Heart left ventricle (tissue), 16 donors: Measurements from ENCODE around the gene S100P. TPM values are rescaled to one million over a fixed set of nuclear protein-coding genes. Genes with fewer than 3 reads are reported as not detected.
A peak's percentile ranks its signal among the peaks of the same experiment; 100 is the strongest.
"Not testable (repeated sequence)": the region's sequence is repeated elsewhere in the genome, so short reads cannot be mapped to it uniquely, and the experiment has no call there.

Source experiments
- ATAC-seq, 4 donors: fragments of 200-7000 bp; cut with Tn5 transposase; one replicate each; pipeline ENCODE4 v1.9.1; 2020 to 2022; ENCODE audit warnings: moderate library complexity in 4 of 4, mild to moderate bottlenecking in 3 of 4, moderate number of reproducible peaks in 1 of 4
- DNase-seq, 5 donors: peaks; one replicate each; pipeline ENCODE4 v3.0.0-alpha.2; 2020
- H3K27ac ChIP-seq, 12 donors: fragments of 200-600 bp; sonication (generic) in 4 of 12; one replicate each; pipeline versions ENCODE4 v1.5.0 to v1.8.0; 2016 to 2022; ENCODE audit warnings: mild to moderate bottlenecking in 2 of 12
- H3K27me3 ChIP-seq, 9 donors: fragments of 200-600 bp; sonication (generic) in 2 of 9; one replicate each; pipeline versions ENCODE4 v1.5.1 to v1.8.0; 2016 to 2022; ENCODE audit warnings: mild to moderate bottlenecking in 3 of 9
- H3K36me3 ChIP-seq, 9 donors: fragments of 200-600 bp; sonication (generic) in 2 of 9; one replicate each; pipeline versions ENCODE4 v1.5.0 to v1.8.0; 2018 to 2022; ENCODE audit warnings: mild to moderate bottlenecking in 2 of 9
- H3K4me1 ChIP-seq, 12 donors: fragments of 200-600 bp; sonication (generic) in 4 of 12; one replicate each; pipeline versions ENCODE4 v1.5.0 to v1.8.0; 2016 to 2022; ENCODE audit warnings: mild to moderate bottlenecking in 3 of 12
- H3K4me3 ChIP-seq, 12 donors: fragments of 200-600 bp; sonication (generic) in 4 of 12; one replicate each; pipeline versions ENCODE4 v1.5.0 to v1.8.0; 2017 to 2022; ENCODE audit warnings: mild to moderate bottlenecking in 9 of 12, moderate library complexity in 4 of 12
- H3K9me3 ChIP-seq, 12 donors: fragments of 200-600 bp; sonication (generic) in 4 of 12; one replicate each; pipeline versions ENCODE4 v1.5.0 to v1.8.0; 2016 to 2022; ENCODE audit warnings: mild to moderate bottlenecking in 1 of 12
- POLR2A ChIP-seq, 2 donors: fragments of 450-650 bp; IDR thresholded peaks; one replicate each; pipeline ENCODE4 v1.6.1; 2017; ENCODE audit warnings: antibody characterized with exemption in 2 of 2, mild to moderate bottlenecking in 2 of 2, moderate library complexity in 2 of 2
- WGBS, 4 donors: extraction: QIAGEN DNeasy Blood & Tissue Kit in 2 of 4; methylation state at CpG; one replicate each; pipeline versions ENCODE4 v1.1.5 to v1.1.7; 2013 to 2018; 5-methylcytosine and 5-hydroxymethylcytosine counted together
- intact Hi-C, 10 donors: fragments of 100-400 bp; cut with DNase I; formaldehyde crosslinking; loops; one replicate each; pipeline versions ENCODE4 v1.11.1 to v1.14.2; 2022
- polyA plus RNA-seq, 2 donors: library from polyadenylated mRNA; stranded (reverse); fragments of 200-250 nt; gene quantifications; one replicate each; pipeline ENCODE4 v1.2.3, GENCODE V29; 2013
- total RNA-seq, 9 donors: library from RNA; depleted of rRNA in 2 of 9; stranded (reverse); fragments of >200 nt in 2 of 9; fragmentation: NEBNext Ultra II Directional in 3 of 9; extraction: Animal tissue kit (Norgen Biotek cat#: 25700) in 3 of 9; gene quantifications; one replicate each; pipeline versions ENCODE4 v1.1.0 to v1.2.4, GENCODE V29; 2016 to 2023
- TF ChIP-seq, protein P1 (sequence below), 12 donors: fragments of 200-600 bp; sonication (generic) in 4 of 12; IDR thresholded peaks; one replicate each; pipeline versions ENCODE4 v1.5.0 to v1.8.0; 2018 to 2022; ENCODE audit warnings: antibody characterized with exemption in 12 of 12, mild to moderate bottlenecking in 5 of 12
- donor health status: ischemic (EF 13 %, LVEDD 7.1; RV severe dilation, severe dysfunction).
- donor health status: healthy with polysubstance abuse.
- donor health status: DM: no; HTN: yes; CAD: no.
- donor health status: DM: no; HTN: no; CAD: no.
- donor health status: ischemic (EF 25% LVEDD 6.9; RV normal size, moderate dysfunction).
- donor health status: ischemic (EF 25% LVEDD 5.7; RV mildly dilated, moderate dysfunction).
- donor health status: healthy.
- donor health status: DM: yes; HTN: yes; CAD: no.
- donor health status: ischemic (EF 35%, LVEDD 5.7; RV mildly dilated, moderate dysfunction).
- donor health status: nonischemic (EF 11% LVEDD 7.7; RV severe dilation, severe dysfunction).
- donor health status: DM: yes; HTN: yes; CAD: no.
- donor health status: PGD.
- donor health status: ischemic (EF 29% LVEDD 5.4; RV normal size, mild dysfunction).
- donor health status: nonischemic (EF 23%, LVEDD 6.1; RV moderate dilation, normal function).

S100P gene
- total and polyA plus RNA-seq, 11 donors: 0.19 to 4.1 (median 0.85) TPM; not detected in 2

DNA sequence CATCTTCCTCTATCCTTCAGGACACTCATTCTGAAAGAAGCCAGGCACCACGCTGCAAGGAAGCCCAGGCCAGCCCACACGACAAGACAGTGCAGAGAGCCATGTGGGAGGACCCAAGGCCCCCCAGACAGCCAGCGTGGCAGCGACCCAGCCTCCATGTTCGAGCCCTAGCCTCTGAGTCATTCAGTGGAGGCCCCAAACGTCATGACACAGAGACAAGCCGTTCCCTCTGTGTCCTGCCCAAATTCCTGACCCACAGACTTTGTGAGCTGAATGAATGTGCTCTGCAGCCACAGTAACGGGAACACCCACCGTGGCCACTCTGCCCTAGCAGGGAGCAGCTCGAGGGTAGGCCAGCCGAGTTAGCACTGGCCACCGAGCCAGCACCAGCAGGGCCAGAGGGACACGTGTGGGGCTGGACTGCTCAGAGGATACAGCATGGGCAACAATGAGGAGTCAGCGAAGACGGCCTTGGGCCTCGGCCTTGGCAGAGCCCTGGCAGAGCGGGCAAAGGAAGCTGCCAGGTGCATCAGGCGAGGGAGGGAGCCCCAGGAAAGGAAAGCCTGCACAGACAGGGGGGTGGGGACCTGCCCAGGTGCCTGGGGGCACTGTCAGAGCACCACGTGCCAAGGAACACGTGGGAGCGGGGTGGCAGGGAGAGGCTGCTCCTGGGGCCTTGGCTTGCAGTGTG is 30.9 kb downstream of the S100P start:
- Histone ChIP-seq H3K36me3 (no peaks in the 10 kb centered on the region), H3K27ac (no peak overlapping the region), H3K27me3 (no peaks in the 10 kb centered on the region), H3K4me1 (peaks cover 0 to 9% (median 6%) of the 10 kb centered on the region in 12 donors), H3K4me3 (no peak overlapping the region), H3K9me3 (no peaks in the 10 kb centered on the region)
- DNase-seq (no peak), ATAC-seq (no peak)
- 85 to 88% (median 87%) methylated on average over 17 to 21 of the region's 21 CpGs for WGBS, 4 donors
- intact Hi-C loops: loop anchor here in 8 of 10 donors (5.0 to 10.0 kb wide), 7 partner anchors 43 to 348 kb away; no protein-coding TSS in a partner anchor
- TF ChIP-seq, protein P1, sequence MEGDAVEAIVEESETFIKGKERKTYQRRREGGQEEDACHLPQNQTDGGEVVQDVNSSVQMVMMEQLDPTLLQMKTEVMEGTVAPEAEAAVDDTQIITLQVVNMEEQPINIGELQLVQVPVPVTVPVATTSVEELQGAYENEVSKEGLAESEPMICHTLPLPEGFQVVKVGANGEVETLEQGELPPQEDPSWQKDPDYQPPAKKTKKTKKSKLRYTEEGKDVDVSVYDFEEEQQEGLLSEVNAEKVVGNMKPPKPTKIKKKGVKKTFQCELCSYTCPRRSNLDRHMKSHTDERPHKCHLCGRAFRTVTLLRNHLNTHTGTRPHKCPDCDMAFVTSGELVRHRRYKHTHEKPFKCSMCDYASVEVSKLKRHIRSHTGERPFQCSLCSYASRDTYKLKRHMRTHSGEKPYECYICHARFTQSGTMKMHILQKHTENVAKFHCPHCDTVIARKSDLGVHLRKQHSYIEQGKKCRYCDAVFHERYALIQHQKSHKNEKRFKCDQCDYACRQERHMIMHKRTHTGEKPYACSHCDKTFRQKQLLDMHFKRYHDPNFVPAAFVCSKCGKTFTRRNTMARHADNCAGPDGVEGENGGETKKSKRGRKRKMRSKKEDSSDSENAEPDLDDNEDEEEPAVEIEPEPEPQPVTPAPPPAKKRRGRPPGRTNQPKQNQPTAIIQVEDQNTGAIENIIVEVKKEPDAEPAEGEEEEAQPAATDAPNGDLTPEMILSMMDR (IDR thresholded peaks at IDR 0.05): no peak
- no peak for TF ChIP-seq POLR2A (IDR thresholded peaks at IDR 0.05)

DNA sequence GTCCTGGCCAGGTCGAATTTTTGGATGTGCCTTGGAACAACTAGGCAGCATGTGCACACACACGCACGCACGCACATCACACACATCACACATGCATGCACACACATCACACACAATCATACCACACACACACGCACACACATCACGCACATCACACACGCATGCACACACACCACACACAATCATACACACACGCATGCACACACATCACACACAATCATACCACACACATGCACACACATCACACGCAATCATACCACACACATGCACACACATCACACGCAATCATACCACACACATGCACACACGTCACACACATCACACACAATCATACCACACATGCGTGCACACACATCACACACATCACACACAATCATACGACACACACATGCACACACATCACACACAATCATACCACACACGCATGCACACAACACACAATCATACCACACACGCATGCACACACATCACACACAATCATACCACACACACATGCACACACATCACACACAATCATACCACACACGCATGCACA is 31.8 kb downstream of the S100P start:
- not testable (repeated sequence) for H3K4me1 ChIP-seq, H3K27ac ChIP-seq, H3K4me3 ChIP-seq, H3K36me3 ChIP-seq, ATAC-seq, H3K27me3 ChIP-seq, DNase-seq, H3K9me3 ChIP-seq
- WGBS, 4 donors: 91 to 97% (median 95%) methylated on average over 16 of the region's 16 CpGs
- intact Hi-C loops: loop anchor here in 3 of 10 donors (5.0 to 10.0 kb wide), 2 partner anchors 42 to 49 kb away; no protein-coding TSS in a partner anchor

DNA sequence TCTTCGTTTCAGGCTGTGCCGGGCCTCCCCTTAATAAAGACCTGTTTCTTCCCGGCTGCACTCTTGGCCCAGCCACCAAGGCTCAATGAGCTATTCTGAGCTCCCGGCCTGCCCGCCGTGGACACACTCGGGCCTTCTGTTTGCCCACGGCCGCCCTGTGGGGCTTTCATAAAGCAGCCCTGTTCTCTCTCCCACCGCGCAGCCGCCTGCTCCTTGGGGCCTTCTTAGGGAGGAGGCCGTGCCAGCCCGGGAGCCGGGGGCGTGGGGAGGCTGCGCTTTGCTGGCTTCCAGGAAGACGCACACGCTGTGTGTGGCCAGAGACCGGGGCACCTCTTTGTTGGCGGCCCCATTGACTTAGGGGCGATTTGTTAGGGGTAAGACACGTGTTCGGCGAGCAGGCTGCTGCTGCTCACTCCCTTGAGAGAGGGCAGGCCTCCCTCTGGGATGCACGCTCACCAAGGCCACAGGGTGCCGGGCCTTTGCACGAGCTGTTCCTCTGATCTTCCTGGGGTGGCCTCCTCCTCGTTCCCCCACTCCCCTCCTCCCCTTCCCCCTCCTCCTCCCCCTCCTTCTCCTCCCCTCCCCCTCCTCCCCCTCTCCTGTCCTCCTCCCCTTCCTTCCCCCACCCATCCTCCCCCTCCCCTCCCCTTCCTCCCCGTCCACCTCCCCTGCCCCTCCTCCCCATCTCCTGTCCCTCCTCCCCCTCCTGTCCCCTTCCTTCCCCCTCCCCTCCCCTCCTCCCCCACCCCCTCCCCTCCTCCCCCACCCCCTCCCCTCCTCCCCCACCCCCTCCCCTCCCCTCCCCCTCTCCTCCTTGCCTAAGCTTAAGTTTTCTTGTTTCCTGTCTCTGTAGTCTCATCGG is 33.6 kb downstream of the S100P start:
- no peak overlapping the region for H3K27ac ChIP-seq
- H3K9me3 ChIP-seq: no peaks in the 10 kb centered on the region
- ATAC-seq (peak in 3 of 4 donors; percentile 27 to 43 (median 36)), DNase-seq (no peak)
- no peaks in the 10 kb centered on the region for H3K36me3 ChIP-seq
- intact Hi-C loops: loop anchor here in 3 of 10 donors (5.0 to 10.0 kb wide), 2 partner anchors 40 to 47 kb away; no protein-coding TSS in a partner anchor
- TF ChIP-seq, protein P1 (IDR thresholded peaks at IDR 0.05): no peak
- no peak for TF ChIP-seq POLR2A (IDR thresholded peaks at IDR 0.05)
- H3K27me3 ChIP-seq: no peaks in the 10 kb centered on the region
- peaks cover 0 to 7% (median under 1%) of the 10 kb centered on the region in 12 donors for H3K4me1 ChIP-seq
- 60 to 74% (median 69%) methylated on average over 16 to 31 of the region's 31 CpGs for WGBS, 4 donors
- peak overlapping the region in 2 of 12 donors; percentile 12 to 30 for H3K4me3 ChIP-seq

DNA sequence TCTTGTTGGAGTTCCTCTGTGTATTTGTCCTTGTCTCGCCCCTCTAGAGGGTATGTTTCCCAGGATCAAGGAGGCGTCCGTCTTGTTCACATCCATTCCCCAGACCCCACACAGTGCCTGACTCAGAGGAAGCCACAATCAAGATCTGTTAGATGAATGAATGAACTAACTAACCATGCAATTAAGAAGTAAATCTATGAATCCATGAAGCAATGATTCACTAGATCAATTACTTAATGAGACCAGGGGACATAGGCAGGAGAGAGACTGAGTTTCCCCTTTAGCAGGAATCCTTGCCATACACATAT is 34.2 kb downstream of the S100P start:
- Histone ChIP-seq H3K27me3 (no peaks in the 10 kb centered on the region), H3K9me3 (no peaks in the 10 kb centered on the region), H3K4me3 (no peak overlapping the region), H3K27ac (no peak overlapping the region), H3K36me3 (no peaks in the 10 kb centered on the region), H3K4me1 (peaks cover 0 to 13% (median 6%) of the 10 kb centered on the region in 12 donors)
- no peak for DNase-seq
- TF ChIP-seq POLR2A (IDR thresholded peaks at IDR 0.05): no peak
- TF ChIP-seq, protein P1 (IDR thresholded peaks at IDR 0.05): no peak
- intact Hi-C loops: loop anchor here in 3 of 10 donors (5.0 to 10.0 kb wide), 2 partner anchors 39 to 47 kb away; no protein-coding TSS in a partner anchor
- WGBS, 4 donors: 50 to 68% (median 56%) methylated on average over 3 of the region's 3 CpGs
- ATAC-seq: no peak
